Mesothelial cell of epicardium (in vitro differentiated cells): ENCODE data around the gene PDP2. TPM values are rescaled to one million over a fixed set of nuclear protein-coding genes. Genes with fewer than 3 reads are reported as not detected.
"Not testable (repeated sequence)": the region's sequence is repeated elsewhere in the genome, so short reads cannot be mapped to it uniquely, and the experiment has no call there.

Experiments used
- DNase-seq, 2 experiments: peaks; one replicate each; pipeline ENCODE4 v3.0.0; 2021; ENCODE audit warnings: low spot score in 2 of 2; ENCODE audit not compliant: unreplicated experiment in 2 of 2
- H3K27ac Mint-ChIP-seq: 2 replicates; pipeline ENCODE4 v1.8.0; 2021; ENCODE audit warnings: mixed read lengths
- H3K27me3 Mint-ChIP-seq: 2 replicates; pipeline ENCODE4 v1.8.0; 2021; ENCODE audit warnings: low read depth, mixed read lengths
- H3K36me3 Mint-ChIP-seq: 2 replicates; pipeline ENCODE4 v1.8.0; 2021; ENCODE audit warnings: mixed read lengths
- H3K4me1 Mint-ChIP-seq: 2 replicates; pipeline ENCODE4 v1.8.0; 2021; ENCODE audit warnings: mixed read lengths
- H3K4me3 Mint-ChIP-seq: 2 replicates; pipeline ENCODE4 v1.8.0; 2021; ENCODE audit warnings: mild to moderate bottlenecking, moderate library complexity, mixed read lengths
- H3K9me3 Mint-ChIP-seq: 2 replicates; pipeline ENCODE4 v1.8.0; 2021; ENCODE audit warnings: mixed read lengths
- total RNA-seq: library from RNA; stranded (reverse); gene quantifications from 3 replicates; pipeline ENCODE4 v1.2.1, GENCODE V29; 2021
- TF ChIP-seq, protein P1 (sequence below): fragments of 200-600 bp; sonication (generic); IDR thresholded peaks from one replicate; pipeline ENCODE4 v1.5.0; 2021; ENCODE audit warnings: antibody characterized with exemption; ENCODE audit not compliant: unreplicated experiment

The PDP2 gene
- total RNA-seq, 1 donor from 2014 or later: 16.9 TPM

DNA sequence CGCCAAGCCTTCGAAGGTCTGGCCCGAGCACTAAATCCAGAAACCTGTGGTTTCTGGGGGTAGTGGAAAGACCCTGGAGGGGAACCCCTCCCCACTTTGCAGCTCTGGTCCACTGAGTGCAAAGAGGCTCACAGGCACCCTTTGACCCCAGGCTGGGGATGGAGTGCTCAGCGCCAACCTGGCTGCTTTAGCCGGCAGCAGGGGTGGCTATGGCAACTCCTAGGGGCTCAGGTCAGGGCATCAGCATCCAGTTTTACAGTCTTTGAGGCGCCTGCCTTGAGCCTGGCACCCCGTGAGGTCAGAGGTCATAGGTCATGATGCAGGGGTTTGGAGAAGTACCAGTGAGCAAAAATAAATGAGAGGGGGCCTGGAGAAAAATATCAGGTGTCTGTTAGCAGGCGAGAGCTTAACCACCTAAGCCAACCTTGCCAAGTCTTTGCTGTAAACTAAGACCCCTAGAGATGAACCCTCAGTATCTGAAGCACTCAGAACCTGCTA is 18.2 kb upstream of the PDP2 start:
- Mint-ChIP-seq H3K4me1 (peaks cover 7% of the 10 kb centered on the region), H3K27me3 (no peaks in the 10 kb centered on the region), H3K4me3 (no peak overlapping the region), H3K9me3 (no peaks in the 10 kb centered on the region), H3K36me3 (no peaks in the 10 kb centered on the region), H3K27ac (no peak overlapping the region)
- no peak for DNase-seq
- TF ChIP-seq, protein P1, sequence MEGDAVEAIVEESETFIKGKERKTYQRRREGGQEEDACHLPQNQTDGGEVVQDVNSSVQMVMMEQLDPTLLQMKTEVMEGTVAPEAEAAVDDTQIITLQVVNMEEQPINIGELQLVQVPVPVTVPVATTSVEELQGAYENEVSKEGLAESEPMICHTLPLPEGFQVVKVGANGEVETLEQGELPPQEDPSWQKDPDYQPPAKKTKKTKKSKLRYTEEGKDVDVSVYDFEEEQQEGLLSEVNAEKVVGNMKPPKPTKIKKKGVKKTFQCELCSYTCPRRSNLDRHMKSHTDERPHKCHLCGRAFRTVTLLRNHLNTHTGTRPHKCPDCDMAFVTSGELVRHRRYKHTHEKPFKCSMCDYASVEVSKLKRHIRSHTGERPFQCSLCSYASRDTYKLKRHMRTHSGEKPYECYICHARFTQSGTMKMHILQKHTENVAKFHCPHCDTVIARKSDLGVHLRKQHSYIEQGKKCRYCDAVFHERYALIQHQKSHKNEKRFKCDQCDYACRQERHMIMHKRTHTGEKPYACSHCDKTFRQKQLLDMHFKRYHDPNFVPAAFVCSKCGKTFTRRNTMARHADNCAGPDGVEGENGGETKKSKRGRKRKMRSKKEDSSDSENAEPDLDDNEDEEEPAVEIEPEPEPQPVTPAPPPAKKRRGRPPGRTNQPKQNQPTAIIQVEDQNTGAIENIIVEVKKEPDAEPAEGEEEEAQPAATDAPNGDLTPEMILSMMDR: no peak

DNA sequence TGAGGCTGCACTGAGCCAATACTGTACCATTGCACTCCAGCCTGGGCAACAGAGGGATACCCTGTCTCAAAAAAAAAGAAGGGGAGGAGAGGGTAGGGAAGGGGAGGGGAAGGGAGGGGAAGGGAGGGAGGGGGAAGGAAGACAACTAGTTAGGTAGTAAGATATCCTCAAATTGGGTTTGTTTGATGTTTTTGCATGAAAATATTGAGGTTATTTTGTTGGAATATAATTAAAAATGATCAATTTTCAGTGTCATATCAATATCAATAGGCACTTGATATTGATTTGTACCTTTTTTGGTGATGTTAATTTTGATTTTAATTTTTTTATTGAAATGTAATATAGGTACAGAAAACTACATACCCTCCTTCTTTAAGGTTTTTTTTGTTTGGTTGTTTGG is 16.6 kb upstream of the PDP2 start:
- H3K4me1 Mint-ChIP-seq: peaks cover 3% of the 10 kb centered on the region
- no peaks in the 10 kb centered on the region for H3K27me3 Mint-ChIP-seq
- H3K27ac Mint-ChIP-seq: no peak overlapping the region
- H3K36me3 Mint-ChIP-seq: no peaks in the 10 kb centered on the region
- TF ChIP-seq, protein P1: no peak
- H3K9me3 Mint-ChIP-seq: no peaks in the 10 kb centered on the region
- DNase-seq: no peak
- H3K4me3 Mint-ChIP-seq: no peak overlapping the region

DNA sequence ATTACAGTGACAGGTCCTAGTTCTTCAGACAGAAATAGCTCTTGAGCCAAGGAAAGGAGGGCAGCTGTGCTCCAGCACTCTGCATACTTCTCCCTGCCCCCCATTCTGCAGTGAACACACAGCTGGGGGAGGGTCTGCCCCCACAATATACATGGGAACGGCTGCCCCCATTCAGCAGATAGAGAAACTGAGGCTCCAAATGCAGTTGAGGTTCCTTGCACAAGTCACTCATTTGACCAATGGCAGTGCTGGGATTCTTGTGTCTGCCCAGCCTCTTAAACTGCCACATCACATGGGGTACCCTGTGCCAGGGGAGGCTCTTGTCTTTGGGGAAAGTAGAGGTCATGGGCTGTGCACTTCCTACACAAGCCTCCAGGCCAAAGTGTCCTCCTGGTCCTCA is 10.9 kb upstream of the PDP2 start:
- no peaks in the 10 kb centered on the region for H3K9me3 Mint-ChIP-seq
- H3K4me3 Mint-ChIP-seq: no peak overlapping the region
- H3K27me3 Mint-ChIP-seq: no peaks in the 10 kb centered on the region
- H3K4me1 Mint-ChIP-seq: peaks cover 13% of the 10 kb centered on the region
- TF ChIP-seq, protein P1: no peak
- no peak overlapping the region for H3K27ac Mint-ChIP-seq
- H3K36me3 Mint-ChIP-seq: no peaks in the 10 kb centered on the region
- no peak for DNase-seq

- H3K27me3 Mint-ChIP-seq, H3K36me3 Mint-ChIP-seq, H3K27ac Mint-ChIP-seq, H3K4me3 Mint-ChIP-seq, DNase-seq, H3K9me3 Mint-ChIP-seq: not testable (repeated sequence)
- peaks cover 14% of the 10 kb centered on the region for H3K4me1 Mint-ChIP-seq
These were observed 9.0 kb upstream of the PDP2 start for GRCh38 chr16:66871363-66871762.

GRCh38 chr16:66871840-66872239 is 8.5 kb upstream of the PDP2 start:
- no peaks in the 10 kb centered on the region for H3K27me3 Mint-ChIP-seq
- H3K4me1 Mint-ChIP-seq: peaks cover 14% of the 10 kb centered on the region
- no peaks in the 10 kb centered on the region for H3K9me3 Mint-ChIP-seq
- TF ChIP-seq, protein P1: no peak
- no peak overlapping the region for H3K27ac Mint-ChIP-seq
- H3K36me3 Mint-ChIP-seq: no peaks in the 10 kb centered on the region
- DNase-seq: no peak
- no peak overlapping the region for H3K4me3 Mint-ChIP-seq

GRCh38 chr16:66872559-66872942 is 7.8 kb upstream of the PDP2 start:
- no peaks in the 10 kb centered on the region for H3K9me3 Mint-ChIP-seq
- no peaks in the 10 kb centered on the region for H3K36me3 Mint-ChIP-seq
- DNase-seq: no peak
- H3K4me1 Mint-ChIP-seq: peaks cover 14% of the 10 kb centered on the region
- no peaks in the 10 kb centered on the region for H3K27me3 Mint-ChIP-seq
- H3K27ac Mint-ChIP-seq: no peak overlapping the region
- H3K4me3 Mint-ChIP-seq: peak overlapping the region; percentile 74
- TF ChIP-seq, protein P1: no peak
